Measurements from ENCODE around the gene BCL3.

BCL3 gene

GRCh38 chr19:44735011-44735410 lies 13.5 kb upstream of the BCL3 start:
- Histone ChIP-seq H3K9me3 (ENCODE audit: low read length) (no peaks in the 10 kb centered on the region), H3K36me3 (ENCODE audit: insufficient read depth, low read length) (no peaks in the 10 kb centered on the region), H4K20me1 (ENCODE audit: insufficient read depth, low read length) (no peaks in the 10 kb centered on the region), H3K9ac (ENCODE audit: low read length) (no peak overlapping the region), H3K27me3 (ENCODE audit: insufficient read depth, low read length) (peaks cover 5% of the 10 kb centered on the region; the same call in 1 of the 2 replicates), H3K4me2 (ENCODE audit: low read length) (no peak overlapping the region), H3K4me3 (ENCODE audit: low read depth, low read length, poor library complexity, severe bottlenecking) (no peak overlapping the region), H3K4me1 (ENCODE audit: insufficient read depth, low read length, severe bottlenecking) (no peaks in the 10 kb centered on the region), H3K9me2 (ENCODE audit: low read depth, low read length) (no peaks in the 10 kb centered on the region), H3F3A (ENCODE audit: insufficient read depth, low read length) (no peaks in the 10 kb centered on the region), H2AFZ (ENCODE audit: low read length) (no peak overlapping the region), H3K27ac (ENCODE audit: low read depth, low read length, poor library complexity, severe bottlenecking) (no peak overlapping the region), H3K79me2 (ENCODE audit: insufficient read depth, low read length) (no peaks in the 10 kb centered on the region)
- TF ChIP-seq EZH2 (IDR thresholded peaks at IDR 0.05; ENCODE audit: borderline replicate concordance, low read length) = no peak
- TF ChIP-seq CTCF (IDR thresholded peaks at IDR 0.05; ENCODE audit: low read length) = no peak

DNA sequence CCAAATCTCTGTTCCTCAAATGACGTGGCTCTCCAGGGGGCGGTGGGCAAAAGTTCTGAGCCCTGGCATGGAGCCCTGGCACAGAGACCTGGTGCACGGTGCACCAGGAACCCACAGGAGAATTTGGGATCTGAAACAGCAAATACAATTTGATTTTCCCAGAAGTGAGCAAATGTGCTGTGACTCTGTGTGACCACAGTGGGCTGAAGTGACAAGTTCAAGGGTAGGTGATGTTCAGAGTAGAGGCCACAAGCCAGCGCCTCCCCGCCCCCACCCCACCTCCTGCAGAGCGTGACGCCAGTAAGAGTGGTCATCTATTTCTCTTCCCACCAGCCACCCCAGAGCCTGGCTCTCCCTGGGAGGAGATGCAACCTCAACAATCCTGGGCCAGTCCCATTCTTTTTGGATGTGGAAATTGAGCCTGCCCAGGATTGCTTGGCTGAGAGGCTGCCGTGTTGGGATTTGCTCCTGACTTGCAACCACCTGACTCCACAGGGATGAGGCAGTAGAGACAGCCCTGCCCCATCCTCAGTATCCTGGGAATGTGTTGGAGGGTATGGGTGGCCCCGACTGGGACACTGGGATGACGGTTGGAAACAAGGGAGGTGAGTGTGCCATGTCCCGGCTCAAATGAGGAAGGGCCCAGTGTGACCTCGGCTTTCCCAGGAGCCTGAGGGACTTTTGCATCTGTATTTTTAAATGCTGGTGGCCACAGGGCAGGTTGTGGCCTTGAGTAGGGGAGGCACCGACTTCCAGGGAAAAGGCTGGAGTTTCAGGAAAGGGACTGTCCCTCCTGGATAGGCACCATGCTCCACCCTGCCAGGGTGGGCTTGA lies 11.1 kb upstream of the BCL3 start:
- Histone ChIP-seq H3K4me2 (ENCODE audit: low read length) (no peak overlapping the region), H3K9me2 (ENCODE audit: low read depth, low read length) (no peaks in the 10 kb centered on the region), H3K9me3 (ENCODE audit: low read length) (no peaks in the 10 kb centered on the region), H3K79me2 (ENCODE audit: insufficient read depth, low read length) (no peaks in the 10 kb centered on the region), H3K4me3 (ENCODE audit: low read depth, low read length, poor library complexity, severe bottlenecking) (no peak overlapping the region), H3F3A (ENCODE audit: insufficient read depth, low read length) (no peaks in the 10 kb centered on the region), H3K36me3 (ENCODE audit: insufficient read depth, low read length) (no peaks in the 10 kb centered on the region), H3K9ac (ENCODE audit: low read length) (no peak overlapping the region), H4K20me1 (ENCODE audit: insufficient read depth, low read length) (no peaks in the 10 kb centered on the region), H3K27ac (ENCODE audit: low read depth, low read length, poor library complexity, severe bottlenecking) (no peak overlapping the region), H3K4me1 (ENCODE audit: insufficient read depth, low read length, severe bottlenecking) (peaks cover 3% of the 10 kb centered on the region), H2AFZ (ENCODE audit: low read length) (no peak overlapping the region), H3K27me3 (ENCODE audit: insufficient read depth, low read length) (no peaks in the 10 kb centered on the region)
- TF ChIP-seq EZH2 (IDR thresholded peaks at IDR 0.05; ENCODE audit: borderline replicate concordance, low read length) = no peak
- no peak for TF ChIP-seq CTCF (IDR thresholded peaks at IDR 0.05; ENCODE audit: low read length)

- no peak overlapping the region for H2AFZ ChIP-seq (ENCODE audit: low read length)
- H3K27me3 ChIP-seq (ENCODE audit: insufficient read depth, low read length) = no peaks in the 10 kb centered on the region
- no peaks in the 10 kb centered on the region for H3K79me2 ChIP-seq (ENCODE audit: insufficient read depth, low read length)
- no peak for TF ChIP-seq CTCF (IDR thresholded peaks at IDR 0.05; ENCODE audit: low read length)
- no peak for TF ChIP-seq EZH2 (IDR thresholded peaks at IDR 0.05; ENCODE audit: borderline replicate concordance, low read length)
- peaks cover 3% of the 10 kb centered on the region for H3K4me1 ChIP-seq (ENCODE audit: insufficient read depth, low read length, severe bottlenecking)
- no peaks in the 10 kb centered on the region for H4K20me1 ChIP-seq (ENCODE audit: insufficient read depth, low read length)
- H3K4me2 ChIP-seq (ENCODE audit: low read length) = no peak overlapping the region
- H3K4me3 ChIP-seq (ENCODE audit: low read depth, low read length, poor library complexity, severe bottlenecking) = no peak overlapping the region
- H3K9me2 ChIP-seq (ENCODE audit: low read depth, low read length) = no peaks in the 10 kb centered on the region
- no peak overlapping the region for H3K9ac ChIP-seq (ENCODE audit: low read length)
- no peaks in the 10 kb centered on the region for H3F3A ChIP-seq (ENCODE audit: insufficient read depth, low read length)
- no peaks in the 10 kb centered on the region for H3K9me3 ChIP-seq (ENCODE audit: low read length)
- no peak overlapping the region for H3K27ac ChIP-seq (ENCODE audit: low read depth, low read length, poor library complexity, severe bottlenecking)
- no peaks in the 10 kb centered on the region for H3K36me3 ChIP-seq (ENCODE audit: insufficient read depth, low read length)
These were observed 10.4 kb upstream of the BCL3 start for GRCh38 chr19:44738136-44738535.
